AG10803 (cell line): ENCODE results near the gene WDR93.

ENCODE experiments used
- DNase-seq: peaks from one replicate; pipeline ENCODE4 v3.0.0; 2010; ENCODE audit warnings: low read depth
- H3K4me3 ChIP-seq: 2 replicates; pipeline ENCODE4 v1.5.1; 2011; ENCODE audit warnings: mild to moderate bottlenecking, low read length, control low read depth
- CTCF ChIP-seq: conservative IDR thresholded peaks from 2 replicates; pipeline ENCODE4 v1.5.1; 2011; ENCODE audit warnings: mild to moderate bottlenecking, low read length, control low read depth, inconsistent platforms

WDR93 gene

GRCh38 chr15:89749054-89749453, 58.4 kb downstream of the WDR93 start:
- TF ChIP-seq CTCF = no peak
- no peak overlapping the region for H3K4me3 ChIP-seq
- DNase-seq = no peak

GRCh38 chr15:89749526-89749925, 58.9 kb downstream of the WDR93 start:
- no peak for TF ChIP-seq CTCF
- no peak for DNase-seq
- no peak overlapping the region for H3K4me3 ChIP-seq

GRCh38 chr15:89749951-89750559, 59.4 kb downstream of the WDR93 start:
- no peak for TF ChIP-seq CTCF
- peak overlapping the region; percentile 38 for H3K4me3 ChIP-seq
- DNase-seq = no peak

GRCh38 chr15:89750560-89751542, 60.2 kb downstream of the WDR93 start, which contains the start of gene MESP1:
MESP1 (minus strand) TSS chr15:89751249; CDS start chr15:89751231, 18 bp downstream.
- peak within 1 kb of the TSS; percentile 51 for H3K4me3 ChIP-seq
- DNase-seq = peak; percentile 87
- TF ChIP-seq CTCF = peak; percentile 64

GRCh38 chr15:89751748-89752147, 61.1 kb downstream of the WDR93 start:
- H3K4me3 ChIP-seq = no peak overlapping the region; the same call in 1 of the 2 replicates
- no peak for TF ChIP-seq CTCF

GRCh38 chr15:89753855-89754254, 63.2 kb downstream of the WDR93 start:
- H3K4me3 ChIP-seq = no peak overlapping the region
- DNase-seq = no peak
- no peak for TF ChIP-seq CTCF

More at GRCh38 chr15:89751748-89752147, 61.1 kb downstream of the WDR93 start:
- no peak for DNase-seq
